Left hindlimb (tissue), 1 donor: ENCODE results near the gene ANKRD1.
"Not testable (repeated sequence)": the region's sequence is repeated elsewhere in the genome, so short reads cannot be mapped to it uniquely, and the experiment has no call there.

Experiments used
- DNase-seq: peaks from one replicate; pipeline ENCODE4 v3.0.0-alpha.2; 2018

The ANKRD1 gene

DNA sequence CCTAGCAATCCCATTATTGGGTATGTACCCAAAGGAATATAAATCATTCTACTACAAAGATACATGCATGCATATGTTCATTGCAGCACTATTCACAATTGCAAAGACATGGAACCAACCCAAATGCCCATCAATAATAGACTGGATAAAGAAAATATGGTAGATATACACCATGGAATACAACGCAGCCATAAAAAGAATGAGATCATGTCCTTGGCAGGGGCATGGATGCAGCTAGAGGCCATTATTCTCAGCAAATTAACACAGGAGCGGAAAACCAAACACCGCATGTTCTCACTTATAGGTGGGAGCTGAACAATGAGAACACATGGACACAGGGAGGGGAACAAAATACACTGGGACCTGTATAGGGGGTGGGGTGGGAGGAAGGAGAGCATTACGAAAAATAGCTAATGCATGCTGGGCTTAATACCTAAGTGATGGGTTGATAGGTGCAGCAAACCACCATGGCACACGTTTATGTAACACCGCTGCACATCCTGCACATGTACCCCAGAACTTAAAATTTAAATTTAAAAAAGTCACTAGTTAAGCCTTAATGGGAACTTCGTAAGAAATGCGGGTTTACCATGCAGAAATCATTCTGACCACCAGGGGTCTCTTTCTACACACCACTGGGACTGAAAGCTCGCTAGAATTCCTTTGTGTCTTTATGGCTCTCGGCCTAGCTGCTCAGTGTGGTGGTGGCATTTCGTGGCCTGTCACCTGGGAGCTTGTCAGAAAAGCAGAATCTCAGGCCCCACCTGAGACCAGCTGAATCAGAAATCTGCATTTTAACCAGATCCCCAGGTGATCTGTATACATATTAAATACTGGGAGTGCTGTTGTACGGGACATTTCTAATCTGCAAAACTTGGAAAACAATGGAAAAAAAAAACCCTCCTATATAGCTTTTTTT lies 9.5 kb downstream of the ANKRD1 start:
- DNase-seq = peak; percentile 68

DNA sequence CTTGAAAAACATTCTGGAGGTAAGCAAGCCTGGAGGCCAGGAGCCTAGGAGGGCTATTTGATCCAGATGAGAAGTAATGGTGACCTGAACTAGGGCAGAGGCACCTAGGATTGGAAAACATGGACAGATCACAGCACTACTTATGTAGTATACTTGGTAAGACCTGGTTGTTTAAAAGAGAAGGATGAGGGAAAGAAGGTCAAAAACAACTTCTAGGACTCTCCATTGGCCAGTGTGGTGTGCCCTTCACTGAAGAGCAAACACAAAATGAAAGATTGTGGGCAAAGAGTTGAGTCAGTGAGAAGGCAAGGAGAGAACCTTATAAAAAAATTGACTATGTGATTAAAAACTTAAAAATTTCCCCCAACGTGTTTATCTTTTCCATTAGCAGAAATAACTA lies 14.3 kb downstream of the ANKRD1 start:
- DNase-seq = no peak

DNA sequence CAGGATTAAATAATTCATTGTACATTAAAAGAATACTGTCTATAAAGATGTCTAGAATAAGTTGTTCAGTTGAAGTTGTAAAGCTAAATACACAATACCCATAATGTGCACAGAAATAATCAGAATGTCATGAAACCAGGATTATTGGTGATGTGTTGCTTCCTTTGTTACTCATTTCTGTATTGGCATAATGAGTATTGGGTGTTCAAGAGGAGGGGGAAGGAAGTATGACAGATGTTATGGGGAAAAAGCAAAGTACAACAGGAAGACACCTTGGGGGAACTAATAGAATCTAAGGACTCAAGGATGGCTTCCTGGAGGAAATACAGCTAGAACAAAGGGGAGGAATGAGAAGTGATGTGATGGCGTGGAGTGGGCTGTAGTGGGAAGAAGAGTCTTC lies 15.0 kb downstream of the ANKRD1 start:
- no peak for DNase-seq

DNA sequence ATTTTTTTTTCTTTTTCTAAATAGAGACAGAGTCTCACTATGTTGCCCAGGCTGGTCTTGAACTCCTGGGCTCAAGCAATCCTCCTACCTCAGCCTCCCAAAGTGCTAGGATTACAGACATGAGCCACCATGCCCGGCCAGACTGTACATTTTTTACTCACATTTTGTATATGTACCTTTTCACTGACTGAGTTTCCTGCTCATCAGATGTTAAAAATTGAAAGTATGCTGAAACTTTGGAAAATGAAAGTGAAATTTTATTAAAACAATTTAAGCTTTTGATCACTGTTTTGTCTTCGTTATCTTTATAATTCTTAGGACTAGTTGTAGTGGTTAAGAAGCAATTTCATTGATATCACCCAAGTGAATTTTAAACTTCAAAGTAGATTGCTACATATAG lies 24.0 kb downstream of the ANKRD1 start:
- not testable (repeated sequence) for DNase-seq

DNA sequence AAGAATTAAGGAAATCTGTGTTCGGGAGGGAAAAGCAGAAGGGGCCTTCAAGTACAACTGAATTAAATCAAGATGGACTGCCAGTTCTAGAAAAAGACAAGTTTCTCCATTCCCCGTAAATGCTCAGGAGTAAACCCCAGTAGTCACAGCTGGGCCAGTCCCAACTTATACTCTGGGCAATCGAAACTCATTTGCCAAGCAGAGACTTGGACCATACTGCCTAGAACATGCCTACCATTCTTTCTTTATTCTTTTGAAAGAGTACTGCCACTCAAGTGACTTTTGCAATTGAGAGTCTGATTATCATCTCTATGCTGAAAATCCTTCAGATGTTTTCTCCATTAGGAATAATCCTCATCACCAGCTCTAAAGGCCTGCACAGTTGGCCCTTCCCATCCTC lies 27.7 kb downstream of the ANKRD1 start:
- no peak for DNase-seq

DNA sequence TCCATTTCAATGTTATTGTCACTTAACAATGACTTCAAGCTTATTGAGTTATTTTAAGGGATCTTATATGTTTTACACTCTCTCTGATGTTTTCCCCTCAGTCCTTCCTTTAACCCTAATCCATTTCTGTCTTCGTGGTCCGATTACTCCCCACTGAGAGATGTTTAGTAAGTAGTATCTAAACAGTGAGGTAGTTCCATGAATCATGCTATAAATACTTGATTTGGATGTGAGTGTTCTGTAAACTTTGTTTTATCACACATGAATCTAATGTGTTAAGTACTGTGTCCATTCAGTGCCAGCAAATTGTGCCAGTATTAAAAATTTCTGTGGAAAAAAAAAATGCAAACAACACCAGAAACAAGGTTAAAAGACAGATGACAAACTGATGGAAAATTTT lies 30.5 kb downstream of the ANKRD1 start:
- DNase-seq = no peak

DNA sequence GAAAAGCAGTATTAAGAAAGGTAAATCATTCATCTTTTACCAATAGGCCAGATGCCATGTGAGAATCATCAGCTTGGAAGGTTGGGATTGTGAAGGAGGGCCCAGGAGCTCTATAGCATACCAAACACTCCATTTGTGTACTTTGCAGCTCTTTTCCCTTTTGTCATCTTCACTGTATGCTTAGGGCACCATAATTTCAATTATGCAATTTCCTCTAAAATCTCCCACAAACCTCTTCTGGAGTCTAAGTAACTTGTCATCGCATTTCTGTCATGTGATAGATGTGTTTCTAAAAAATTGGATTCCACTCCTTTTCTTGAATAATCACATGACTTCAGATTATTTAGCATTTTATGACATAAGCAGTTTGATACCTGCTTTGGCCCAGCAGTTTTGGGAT lies 31.3 kb downstream of the ANKRD1 start:
- DNase-seq = no peak

DNA sequence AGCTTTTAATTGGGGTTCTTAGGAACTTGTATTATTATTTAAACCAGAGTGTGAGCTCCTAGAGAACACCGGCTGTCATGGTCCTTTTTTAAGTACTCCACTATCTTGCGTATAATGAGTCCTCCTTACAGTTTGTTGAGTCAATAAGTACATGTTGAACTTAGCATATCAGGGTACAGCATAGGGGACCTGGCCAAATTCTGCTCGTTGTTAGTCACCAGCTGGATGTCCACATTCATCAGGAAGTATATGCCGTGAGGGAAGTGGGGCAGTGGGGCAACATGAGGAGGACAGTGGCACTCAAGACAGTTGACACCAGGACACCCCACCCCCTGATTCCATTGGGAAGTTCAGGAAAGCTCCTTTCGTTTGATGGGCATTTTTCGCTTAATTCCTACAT lies 32.5 kb downstream of the ANKRD1 start:
- DNase-seq = no peak

DNA sequence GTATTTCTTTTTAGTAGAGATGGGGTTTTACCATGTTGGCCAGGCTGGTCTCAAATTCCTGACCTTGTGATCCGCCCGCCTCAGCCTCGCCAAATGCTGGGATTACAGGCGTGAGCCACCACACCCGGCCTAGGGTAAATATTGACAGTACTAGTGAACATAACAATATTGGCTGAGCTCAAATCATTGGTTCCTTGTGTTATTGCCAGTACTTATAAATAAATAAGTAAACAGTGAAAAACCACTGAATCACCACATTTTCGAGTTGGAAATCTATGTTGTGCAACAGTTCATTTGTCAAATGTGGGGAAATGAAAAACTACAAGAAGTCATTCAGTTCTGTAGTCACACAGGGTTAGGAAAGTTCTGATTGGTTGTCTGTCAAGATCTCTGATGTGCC lies 33.3 kb downstream of the ANKRD1 start:
- no peak for DNase-seq

DNA sequence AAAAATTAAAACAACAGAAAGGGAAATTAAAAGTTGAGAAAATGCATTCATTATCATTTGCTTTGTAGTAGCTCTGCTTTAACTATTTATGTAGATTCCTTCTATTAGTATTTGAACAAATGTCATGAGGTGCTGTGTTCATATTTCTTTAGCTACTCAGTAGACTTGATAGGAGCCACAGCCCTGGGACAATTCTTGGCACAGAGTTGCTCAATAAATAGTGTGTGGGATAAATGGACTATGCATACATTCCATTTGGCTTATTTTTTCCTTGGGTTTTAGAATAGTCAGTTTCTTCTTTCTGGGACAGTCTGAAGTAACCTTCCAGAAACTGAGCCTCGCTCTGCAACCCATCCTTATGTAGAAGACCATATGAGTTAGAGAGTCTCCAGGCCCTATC lies 35.7 kb downstream of the ANKRD1 start:
- no peak for DNase-seq

DNA sequence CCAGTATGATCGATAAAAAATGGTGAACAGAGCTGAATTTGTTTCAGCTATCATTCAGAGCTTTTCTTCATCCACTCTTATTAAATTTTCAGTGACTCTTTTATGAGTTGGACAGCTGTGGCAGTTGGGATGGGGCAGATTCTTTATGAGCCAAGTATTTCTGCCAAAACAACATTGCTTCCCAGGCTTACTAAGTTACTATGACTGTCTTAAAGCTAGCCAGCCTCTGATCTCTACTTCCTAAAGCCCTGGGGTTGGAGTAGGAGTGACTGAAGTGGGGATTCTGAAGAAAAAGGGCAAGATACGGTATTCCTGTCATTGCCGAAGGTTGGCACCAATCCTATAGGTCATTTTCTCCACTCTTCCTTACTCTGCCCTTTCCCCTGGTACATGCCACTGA lies 36.5 kb downstream of the ANKRD1 start:
- DNase-seq = peak; percentile 23

DNA sequence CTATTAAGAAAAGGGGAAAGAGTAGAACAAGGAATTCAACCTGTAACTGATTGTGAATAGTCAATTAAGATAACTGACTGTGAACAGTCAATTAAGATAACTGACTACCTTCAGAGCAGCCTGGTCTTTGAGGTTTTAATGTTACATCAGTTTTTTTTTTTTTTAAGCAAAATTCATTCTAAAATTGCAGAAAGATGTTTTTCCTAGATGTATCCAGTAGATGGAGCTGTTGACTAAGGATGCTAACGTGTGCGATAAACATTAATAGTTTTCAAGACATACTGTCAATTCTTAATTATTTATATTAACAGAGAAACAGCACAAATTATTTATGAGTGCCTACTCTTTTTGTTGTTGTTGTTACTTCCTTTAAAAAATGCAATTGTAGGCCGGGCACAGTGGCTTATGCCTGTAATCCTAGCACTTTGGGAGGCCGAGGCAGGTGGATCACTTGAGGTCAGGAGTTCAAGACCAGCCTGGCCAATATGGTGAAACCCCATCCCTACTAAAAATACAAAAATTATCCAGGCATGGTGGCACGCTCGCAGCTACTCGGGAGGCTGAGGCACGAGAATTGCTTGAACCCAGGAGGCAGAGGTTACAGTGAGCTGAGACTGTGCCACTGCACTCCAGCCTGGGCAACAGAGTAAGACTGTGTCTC lies 40.7 kb downstream of the ANKRD1 start:
- DNase-seq = not testable (repeated sequence)

DNA sequence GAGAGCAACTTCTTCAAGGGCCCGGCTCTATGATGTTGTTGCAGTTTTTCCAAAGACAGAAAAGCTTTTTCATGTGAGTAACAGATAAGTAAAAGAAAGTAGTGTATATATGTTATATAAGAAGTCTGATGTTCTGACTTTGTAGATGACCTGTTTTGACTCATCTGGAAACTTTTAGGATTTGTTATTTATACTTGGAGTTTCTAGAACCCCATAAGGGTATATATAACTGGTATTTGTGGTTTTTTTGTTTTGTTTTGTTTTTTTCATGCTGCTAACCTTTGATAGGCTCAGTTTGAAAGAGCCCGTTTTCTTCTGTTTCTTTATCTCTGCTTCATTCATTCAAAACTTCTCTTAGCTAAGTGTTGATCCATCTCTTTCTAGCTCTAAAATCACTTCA lies 41.8 kb downstream of the ANKRD1 start:
- DNase-seq = no peak

DNA sequence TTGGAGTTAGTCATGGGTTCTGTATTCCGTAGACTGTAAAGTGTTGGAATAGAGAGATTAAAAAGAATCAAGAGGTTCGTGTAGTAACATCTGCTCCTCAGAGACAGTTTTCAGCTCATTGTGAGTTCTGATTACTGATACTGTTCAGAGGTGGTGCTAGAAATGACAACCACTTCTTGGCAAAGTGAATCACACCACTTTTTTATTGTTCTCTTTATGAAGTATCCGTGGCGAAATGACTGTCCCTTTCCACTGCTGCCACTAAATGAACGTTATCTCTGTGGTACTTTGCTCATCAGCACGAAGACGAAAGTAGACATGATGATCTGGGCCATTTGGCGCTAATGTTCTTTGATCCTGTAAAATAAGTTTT lies 48.3 kb downstream of the ANKRD1 start:
- no peak for DNase-seq

DNA sequence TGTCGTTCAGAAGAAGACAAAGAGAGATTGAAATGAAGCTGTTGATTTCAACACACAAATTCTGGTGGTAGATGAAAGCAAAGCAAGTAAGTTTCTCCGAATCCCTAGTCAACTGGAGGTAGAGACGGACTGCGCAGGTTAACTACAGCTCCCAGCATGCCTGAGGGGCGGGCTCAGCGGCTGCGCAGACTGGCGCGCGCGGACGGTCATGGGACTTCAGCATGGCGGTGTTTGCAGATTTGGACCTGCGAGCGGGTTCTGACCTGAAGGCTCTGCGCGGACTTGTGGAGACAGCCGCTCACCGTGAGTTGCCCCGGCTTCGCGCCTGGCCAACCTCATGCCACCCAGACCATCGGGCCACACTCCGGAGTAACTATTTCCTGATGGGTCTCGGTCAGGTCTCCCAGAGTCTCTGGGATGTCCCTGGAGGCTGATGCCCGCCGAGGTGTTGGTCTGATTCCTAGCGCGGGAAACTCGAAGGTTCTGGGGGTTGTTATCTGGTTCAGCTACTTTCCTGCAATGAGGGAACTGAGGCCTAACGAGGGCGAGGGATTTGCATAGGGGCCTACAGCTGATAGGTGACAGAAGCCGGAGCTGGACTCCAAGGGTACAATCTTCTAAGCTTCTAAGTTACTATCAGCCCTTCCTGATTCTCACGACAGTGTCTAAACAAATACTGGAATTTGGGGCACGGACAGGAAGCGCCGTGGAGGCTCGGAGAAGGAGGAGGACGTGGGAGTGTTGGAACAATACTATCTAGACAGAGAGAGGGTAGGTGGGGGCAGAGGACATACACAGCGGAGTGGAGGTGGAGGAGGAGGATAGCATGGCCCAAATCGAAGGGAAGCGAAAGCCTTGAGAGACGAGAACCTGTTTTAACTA lies 48.9 kb downstream of the ANKRD1 start, which contains the start of gene RPP30:
TSS of gene RPP30 (plus strand) at position 209 of the 882 bp plus-strand sequence. CDS start at position 222, 13 bp downstream.
- DNase-seq = peak; percentile 89

DNA sequence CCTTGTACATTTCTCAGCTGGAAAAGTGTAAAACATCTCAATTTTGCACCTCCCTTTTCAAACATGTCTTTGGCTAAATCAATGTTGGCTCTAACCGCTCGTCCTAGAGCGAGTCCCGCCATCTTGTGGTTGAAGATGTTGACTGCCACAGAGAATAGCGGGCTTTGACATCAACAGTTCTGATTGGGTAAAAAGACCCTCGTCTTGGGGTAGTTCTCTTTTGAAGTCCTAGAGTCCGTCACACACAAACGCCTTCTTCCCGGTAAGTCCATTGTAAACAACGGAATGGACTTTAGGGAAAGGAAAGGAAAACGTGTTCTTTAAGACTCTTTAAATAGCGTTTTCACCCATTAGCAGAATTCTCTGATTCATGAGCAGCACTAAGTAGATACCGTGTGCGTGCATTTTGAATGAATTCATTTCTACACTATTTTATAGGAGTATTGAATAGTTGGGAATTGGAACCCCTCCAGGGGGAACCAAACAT lies 49.6 kb downstream of the ANKRD1 start:
- DNase-seq = peak; percentile 49

DNA sequence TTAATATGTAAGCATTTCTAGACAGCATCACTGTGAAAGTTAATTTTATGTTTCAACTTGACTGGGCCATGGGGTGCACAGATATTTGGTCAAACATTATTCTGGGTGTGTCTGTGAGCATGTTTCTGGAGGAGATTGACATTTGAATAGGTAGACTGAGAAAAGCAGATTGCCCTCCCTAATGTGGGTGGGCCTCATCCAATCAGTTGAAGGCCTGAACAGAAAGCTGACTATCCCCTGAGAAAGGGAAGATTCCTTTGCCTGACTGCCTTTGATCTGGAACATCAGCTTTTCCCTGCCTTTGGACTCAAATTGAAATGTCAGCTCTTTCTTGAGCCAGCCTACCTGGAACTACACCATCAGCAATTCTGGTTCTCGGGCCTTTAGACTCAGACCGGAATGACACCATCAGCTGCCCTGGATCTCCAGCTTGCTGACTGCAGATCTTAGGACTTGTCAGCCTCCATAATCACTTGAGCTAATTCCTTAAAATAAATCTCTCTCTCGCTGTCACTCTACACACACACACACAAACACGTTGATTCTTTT lies 54.8 kb downstream of the ANKRD1 start:
- no peak for DNase-seq

DNA sequence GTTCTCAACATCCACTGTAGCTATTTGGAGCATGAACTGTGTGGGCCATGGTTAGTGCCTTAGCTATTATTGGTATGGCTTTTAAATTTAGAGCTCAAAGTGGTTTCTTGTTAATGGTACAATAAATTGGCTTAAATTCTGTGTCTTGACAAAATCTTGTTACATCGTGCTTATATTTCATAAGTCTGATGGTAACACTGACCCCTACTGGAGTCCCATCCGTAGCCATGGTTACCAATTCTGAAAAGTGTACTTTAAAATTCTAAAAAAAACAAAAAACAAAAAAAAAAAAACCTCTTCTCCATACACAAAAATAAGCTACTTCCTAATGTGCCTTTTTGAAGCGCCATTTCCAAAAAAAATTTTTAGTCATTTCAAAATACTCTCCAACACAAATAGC lies 55.5 kb downstream of the ANKRD1 start:
- DNase-seq = no peak

DNA sequence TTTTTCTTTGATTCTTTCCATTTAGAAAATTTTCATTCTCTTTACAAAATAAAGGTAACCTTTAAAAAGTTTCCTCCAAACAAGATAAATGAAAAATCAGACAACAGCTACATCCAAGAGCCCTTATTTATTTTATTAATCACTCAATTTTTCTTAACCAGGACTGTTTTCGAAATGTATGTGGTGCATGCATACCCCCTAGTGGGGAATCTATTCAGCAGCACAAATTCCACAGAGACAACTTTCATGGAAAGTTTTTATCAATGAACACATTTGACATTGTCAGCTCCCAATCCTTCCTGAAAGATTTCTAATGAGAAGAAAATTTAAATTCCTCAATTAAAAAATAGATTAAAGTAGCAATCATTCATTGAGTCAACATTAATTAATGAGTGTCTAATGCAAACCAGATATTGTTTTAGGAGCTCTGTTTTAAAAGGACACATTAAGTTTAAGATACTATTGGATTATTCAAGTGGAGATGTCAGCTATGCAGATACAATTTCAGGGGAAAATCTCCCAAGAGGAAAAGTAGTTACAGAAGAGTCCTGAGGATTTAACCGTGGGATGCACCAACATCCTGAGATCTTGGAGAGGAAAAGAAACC lies 57.9 kb downstream of the ANKRD1 start:
- no peak for DNase-seq
